HTERT RPE-1 (cell line): ENCODE data around the gene TLX1.
"Not testable (repeated sequence)": the region's sequence is repeated elsewhere in the genome, so short reads cannot be mapped to it uniquely, and the experiment has no call there.

Source experiments
- in situ Hi-C: fragments of 300-500 bp; cut with MboI; formaldehyde crosslinking; loops from 4 replicates; pipeline ENCODE4 v1.14.3; 2020; ENCODE audit warnings: low sequenced_read_pairs

TLX1 gene

DNA sequence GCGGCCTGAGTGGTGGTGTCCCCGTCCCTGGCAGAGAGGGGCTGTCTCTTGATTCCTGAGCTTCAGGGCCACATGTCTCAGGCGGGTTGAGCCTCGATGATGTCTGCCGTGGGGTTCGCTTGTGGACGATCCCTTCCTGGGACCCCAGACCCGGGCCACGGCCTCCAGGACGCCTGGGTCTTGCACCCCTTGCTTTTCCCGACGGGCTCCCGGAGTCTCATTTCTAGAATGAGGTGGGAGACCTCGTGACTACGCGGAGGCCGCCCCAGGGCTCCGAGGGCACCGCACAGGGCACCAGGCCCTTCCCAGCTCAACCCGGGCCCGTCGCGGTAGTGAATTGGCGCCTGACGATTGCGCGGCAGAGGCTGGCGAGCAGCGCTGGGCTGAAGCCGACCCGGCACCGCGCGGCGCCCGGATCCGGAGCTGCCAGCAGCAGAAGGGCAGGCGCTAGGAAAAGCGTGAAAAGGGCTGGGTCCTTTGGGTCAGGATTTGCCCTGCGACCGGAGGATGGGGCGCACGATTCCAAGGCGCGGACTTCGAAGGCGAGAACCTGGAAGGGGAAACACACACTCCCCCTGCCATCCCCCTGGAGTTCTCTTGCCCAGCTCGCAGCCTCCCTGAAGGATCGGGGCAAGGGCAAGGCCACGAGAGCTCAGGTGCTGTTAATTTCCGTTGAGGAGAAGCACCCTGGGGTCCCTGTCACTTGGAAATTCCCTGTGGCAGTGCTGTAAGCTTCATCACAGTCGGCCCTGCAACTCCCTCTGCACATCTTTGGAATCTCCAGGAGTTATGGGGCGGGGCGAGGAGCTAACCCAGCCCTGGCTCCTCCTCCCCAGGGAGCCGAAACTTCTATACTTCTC lies 15.5 kb downstream of the TLX1 start:
- in situ Hi-C loops = no loop called here

DNA sequence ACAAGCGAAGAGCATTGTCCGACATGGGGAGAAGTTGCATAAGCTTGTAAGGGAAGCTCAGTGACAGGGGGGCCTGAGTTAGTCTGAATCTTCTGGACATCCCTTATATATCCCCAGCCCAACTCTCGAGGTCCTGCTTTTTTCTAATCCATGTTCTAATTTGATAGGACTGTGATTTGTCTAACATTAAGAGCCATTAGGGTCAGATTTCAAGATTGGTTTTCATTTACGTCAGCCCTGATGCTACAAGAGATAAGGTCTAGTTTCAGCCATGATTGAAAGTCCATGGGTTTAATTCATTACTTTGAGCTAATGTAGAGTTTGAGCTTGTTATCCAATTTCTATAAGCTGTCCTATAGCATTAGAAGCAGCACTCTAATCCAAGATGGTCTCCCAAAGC lies 20.3 kb downstream of the TLX1 start:
- in situ Hi-C loops = no loop called here

DNA sequence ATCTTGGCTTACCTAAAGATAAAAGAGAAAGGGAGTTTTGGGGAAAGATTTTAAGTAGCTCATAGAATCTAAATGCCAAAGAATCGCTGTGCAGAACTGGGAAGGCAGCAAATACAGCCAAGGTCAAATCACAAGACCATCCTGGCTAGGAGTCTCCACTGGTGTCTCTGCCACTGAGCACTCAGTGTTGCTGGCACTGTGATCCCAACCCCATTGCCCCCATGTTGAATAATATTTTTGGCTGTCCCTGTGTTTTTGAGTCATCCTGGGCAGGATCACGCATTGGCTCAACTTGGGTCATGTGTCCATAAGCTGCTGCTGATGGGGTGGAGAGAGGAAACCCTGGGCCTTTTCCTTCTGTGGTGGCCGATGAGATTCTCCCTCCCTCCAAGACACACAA lies 21.2 kb downstream of the TLX1 start:
- in situ Hi-C loops = no loop called here

DNA sequence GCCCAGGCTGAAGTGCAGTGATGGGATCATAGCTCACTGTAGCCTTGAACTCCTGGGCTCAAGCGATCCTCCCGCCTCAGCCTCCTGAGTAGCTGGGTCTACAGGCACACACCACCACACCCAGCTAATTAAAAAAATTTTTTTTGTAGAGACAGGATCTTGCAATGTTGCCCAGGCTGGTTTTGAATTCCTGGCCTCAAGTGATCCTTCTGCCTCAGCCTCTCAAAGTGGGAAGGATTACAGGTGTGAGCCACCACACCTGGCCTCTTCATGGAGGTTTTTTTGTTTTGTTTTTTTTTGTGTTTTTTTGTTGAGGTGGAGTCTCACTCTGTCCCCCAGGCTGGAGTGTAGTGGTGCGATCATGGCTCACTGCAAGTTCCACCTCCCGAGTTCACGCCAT lies 23.4 kb downstream of the TLX1 start:
- in situ Hi-C loops = not testable (repeated sequence)

DNA sequence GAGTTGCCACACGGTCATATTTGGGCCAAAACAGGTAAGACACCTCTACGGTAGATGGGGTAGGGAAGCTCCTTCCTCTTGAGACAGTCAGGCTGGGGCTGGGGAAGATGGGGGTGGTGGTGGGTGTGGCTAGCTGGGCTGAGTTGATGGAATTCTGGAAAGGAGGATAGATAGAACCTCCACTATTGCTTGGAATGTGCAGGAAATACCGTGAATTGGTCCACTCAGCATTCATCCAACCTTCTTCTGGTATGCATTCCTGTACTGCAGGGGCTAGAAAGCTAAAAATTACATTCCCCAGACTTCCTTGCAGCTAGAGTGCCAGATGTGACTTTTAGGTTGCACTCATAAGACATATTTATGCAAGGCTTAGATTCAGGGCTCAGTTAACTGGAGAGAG lies 24.8 kb downstream of the TLX1 start:
- in situ Hi-C loops = no loop called here

DNA sequence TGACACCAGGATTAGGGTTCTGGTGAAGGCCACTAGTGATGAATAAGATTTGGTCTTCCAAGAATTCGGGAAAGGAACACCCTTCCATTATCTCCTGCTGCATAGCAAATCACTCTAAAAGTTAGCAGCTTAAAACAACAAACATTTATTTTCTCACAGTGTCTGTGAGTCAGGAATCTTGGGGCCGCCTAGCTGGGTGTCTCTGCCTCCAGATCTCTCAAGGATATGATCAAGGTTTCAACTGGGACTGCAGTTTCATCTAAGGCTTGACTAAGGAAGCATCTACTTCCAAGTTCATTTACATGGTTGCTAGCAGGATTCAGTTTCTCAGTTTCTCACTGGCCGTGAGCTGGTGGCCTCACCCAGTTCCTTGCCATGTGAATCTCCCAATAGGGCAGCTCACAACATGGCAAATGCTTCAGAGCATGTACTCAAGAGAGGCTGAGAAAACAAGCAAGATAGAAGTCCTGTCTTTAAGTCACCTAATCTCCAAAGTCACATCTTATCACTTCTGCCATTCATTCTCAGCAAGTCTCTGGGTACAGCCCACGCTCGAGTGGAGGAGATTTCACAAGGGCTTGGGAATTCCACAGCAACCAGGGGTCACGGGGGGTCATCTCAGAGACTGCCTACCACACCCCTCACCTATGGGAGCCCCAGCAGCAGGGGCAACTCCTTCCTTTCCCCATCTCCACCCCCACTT lies 26.8 kb downstream of the TLX1 start:
- in situ Hi-C loops = no loop called here

DNA sequence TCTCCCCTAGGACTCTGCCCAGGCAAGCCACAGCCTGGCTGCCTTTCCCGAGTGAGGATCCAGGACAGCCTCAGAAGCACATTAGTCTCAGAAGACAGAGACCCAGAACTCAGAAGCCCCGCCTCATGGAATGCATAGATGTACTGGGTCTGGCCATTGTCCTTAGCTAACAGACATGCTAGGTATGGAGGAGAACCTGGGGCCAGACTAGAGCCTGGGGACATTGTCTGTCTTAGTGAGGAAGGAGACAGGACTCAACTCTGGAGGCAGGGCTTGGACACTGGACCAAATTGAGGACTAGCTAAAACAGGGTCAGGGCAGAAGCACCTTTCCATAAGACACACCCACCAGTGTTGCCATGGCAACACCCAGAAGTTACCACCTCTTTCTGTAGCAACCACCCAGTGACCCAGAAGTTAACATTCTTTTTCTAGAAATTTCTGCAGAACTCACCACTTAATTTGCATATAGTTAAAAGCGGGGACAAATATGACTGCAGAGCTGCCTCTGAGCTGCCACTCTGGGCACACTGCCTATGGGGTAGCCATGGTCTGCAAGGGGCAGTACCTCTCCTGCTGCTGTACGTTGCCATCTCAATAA lies 27.5 kb downstream of the TLX1 start:
- in situ Hi-C loops = no loop called here

DNA sequence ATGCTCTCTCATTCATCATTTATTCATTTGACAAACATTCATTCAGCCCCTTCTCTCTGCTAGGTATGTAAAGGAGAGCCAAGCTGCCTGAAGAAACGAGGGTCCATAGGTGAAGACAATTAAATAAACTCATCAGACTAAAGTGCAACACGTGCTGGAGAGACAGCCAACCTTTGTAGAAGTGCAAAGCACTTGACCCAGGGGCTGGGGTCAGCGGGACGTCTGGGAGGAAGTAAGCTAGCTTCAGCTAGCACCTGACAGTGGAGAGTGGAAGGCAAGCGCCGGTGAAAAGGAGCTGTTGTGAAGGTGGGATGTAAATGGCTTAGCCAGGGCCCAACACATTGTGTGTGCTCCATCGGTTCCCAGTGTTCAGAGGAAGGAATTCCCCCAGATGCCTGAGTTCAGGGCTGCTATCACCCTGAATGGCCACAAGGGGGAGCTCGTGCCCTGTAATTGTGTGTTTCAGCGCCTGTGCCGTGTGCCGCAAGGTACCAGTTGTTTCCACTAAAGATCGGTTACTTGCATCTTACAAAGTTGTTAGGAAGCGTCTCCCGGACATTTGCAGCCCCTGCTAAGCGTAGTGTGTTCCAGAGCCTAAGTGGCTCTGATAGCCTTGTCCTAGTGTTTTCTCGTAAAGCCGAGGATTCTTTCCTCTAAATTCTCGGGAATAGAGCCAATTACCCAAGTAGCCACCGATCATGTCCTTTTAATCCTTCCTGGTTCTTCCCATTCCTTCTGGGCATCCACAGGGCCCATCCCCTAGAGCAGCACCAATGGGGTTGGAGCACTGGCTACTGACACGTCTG lies 30.6 kb downstream of the TLX1 start:
- in situ Hi-C loops = no loop called here

DNA sequence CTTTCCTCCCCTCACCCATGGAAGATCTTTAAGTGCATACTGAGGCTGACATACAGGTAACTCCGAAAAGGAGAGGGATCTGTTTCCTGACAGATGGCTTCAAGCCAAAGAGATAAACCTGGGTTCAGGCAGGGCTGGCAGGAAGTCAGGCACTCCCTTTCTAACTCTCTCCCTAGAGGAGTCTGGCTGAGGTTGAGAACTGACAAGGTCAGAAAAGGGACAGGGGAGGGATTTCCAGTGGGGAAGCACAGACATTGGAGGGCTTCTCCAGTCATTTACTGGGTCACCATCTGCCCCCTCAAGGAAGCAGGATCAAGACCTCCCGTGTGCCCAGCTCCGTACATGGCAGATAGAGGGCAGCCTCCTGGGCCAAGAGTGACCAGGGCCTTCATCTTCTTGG lies 31.6 kb downstream of the TLX1 start:
- in situ Hi-C loops = no loop called here

DNA sequence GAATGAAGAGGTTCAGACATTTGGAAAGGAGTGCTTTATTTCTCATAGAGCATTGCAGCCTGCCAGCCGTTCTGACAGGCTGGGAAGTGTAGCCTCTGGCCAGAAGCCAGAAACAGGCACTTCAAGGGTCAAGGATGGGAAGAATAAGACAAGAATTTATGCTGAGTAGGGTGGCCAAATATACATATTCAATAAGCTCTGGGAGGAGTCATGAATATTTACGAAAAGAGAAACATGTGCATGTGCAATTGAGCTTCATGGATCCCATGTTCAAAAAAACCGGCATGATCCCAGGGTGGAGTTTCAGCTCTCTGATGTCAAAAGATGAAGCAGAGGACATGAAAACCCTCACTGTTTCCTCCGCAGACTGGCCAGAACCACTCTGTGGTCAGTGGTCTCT lies 32.9 kb downstream of the TLX1 start:
- in situ Hi-C loops = no loop called here

DNA sequence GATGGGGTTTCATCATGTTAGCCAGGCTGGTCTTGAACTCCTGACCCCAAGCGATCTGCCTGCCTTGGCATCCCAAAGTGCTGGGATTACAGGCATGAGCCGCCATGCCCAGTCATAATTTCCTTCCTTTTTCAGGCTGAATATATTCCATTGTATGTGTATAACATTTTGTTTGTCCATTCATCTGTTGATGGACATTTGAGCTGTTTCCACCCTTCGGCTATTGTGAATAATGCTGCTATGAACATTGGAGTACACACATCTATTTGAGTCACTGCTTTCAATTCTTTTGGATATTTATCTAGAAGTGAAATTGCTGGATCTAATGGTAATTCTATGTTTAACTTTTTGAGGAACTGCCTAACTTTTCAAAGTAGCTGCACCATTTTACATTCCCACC lies 34.6 kb downstream of the TLX1 start:
- in situ Hi-C loops = no loop called here

DNA sequence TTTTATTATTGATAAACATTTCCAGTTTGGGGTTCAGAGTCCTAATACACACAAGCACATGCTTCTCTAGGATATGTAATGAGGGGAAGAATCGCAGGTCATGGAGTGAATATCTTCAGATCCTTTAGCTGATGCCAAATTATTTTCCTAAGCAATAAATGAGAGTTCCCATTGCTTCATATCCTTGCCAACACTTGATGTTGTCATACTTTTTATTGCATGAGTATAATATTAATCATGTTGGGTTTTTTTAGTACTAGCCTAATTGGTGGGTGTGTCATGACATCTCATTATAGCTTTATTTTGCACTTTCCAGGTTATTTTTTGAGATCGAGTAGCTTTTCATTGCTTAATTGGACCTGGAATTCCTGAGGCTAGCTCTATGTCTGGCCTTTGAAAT lies 35.3 kb downstream of the TLX1 start:
- in situ Hi-C loops = no loop called here

DNA sequence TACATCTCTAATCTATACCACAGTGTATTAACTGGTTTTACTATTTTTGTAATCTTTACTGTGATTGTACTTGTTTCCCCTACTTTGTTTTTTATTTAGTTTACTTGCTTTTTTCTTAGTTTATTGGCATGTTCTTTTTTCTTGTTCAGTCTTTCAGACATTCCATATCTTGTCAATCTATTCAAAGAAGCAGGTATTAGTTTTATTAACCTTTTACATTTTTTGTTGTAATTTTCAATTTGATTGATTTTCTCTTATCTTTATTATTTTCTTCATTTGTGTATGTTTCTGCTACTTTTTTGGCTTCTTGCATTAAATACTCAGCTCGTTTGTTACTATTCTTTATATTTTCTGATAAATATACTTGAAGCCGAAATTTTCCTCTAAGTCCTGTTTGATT lies 41.6 kb downstream of the TLX1 start:
- in situ Hi-C loops = no loop called here

DNA sequence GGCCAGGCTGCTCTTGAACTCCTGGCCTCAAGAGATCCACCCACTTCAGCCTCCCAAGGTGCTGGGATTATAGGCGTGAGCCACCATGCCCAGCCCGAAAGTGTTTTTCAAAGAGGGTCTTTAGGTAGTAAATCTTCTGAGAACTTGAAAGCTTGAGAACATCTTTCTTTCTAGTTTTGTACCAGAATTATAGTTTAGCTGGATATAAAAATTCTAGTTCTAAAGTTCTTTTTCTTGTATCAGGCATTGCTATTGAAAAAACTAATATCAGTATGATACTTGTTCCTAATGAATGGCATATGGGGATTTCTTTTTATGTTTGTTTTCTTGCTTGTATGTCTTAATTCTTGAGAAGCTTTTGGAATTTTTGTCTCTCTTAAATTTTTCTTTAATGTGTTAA lies 43.2 kb downstream of the TLX1 start:
- in situ Hi-C loops = no loop called here

DNA sequence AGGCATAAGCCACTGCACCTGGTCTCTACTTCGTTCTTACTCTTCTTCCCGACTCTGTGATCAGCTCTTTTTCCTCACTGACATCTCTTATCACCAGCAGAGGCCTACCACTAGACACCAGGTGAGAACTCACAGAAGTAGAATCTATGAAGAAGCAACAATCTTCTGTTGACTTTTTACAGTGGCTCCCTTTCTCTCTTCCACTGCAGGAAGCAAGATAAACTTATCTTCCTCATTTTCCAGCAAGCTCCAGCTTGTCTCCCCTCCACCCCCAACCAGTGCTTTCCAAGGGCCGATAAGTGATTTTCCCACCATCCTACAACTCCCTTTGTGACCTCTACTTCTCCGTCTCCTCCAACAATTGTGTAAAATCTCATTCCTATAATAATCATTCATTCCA lies 45.5 kb downstream of the TLX1 start:
- in situ Hi-C loops = no loop called here

DNA sequence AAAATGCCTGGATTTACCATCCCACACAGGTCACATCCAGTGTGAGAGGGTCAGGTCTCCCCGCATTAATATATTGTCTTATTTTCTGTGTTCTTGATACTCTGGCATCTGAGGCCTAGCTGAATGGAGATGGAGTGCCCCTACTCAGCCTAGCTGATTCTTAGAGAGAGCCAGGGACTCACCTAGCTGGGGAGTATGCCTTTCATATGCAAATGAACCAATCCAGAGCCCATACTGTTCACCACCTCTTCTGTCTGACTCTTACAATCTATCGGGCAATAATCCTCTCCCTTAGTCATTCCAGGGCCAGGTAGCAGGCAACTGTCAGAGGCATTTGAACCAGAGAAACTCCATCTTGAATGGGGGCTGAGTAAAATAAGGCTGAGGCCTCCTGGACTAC lies 51.8 kb downstream of the TLX1 start:
- in situ Hi-C loops = no loop called here

DNA sequence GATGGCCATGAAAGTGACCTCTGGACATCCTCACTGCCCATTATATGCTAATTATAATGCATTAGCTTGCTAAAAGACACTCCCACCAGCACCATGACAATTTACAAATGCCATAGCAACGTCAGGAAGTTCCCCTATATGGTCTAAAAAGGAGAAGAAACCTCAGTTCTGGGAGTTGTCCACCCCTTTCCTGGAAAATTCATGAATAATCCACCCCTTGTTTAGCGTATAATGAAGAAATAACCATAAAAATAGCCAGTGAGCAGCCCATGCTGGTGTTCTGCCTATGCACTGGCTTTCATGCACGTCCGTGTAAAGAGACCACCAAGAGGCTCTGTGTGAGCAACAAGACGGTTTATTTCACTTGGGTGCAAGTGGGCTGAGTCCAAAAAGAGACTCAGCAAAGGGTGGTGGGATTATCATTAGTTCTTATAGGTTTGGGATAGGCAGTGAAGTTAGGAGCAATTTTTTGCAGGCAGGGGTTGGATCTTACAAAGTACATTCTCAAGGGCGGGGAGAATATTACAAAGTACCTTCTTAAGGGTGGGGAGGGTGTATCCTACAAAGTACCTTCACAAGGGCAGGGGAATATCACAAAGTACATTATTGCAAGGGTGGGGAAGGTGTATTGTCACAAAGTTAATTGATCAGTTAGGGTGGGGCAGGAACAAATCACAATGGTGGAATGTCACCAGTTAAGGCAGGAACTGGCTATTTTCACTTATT lies 52.5 kb downstream of the TLX1 start:
- in situ Hi-C loops = no loop called here
